NCI-H446 treated with DMSO at 0.1 percent for 48 hours (cell line): ENCODE measurements around the gene NCAM1.
A peak's percentile ranks its signal among the peaks of the same experiment; 100 is the strongest.

ENCODE experiments used
- DNase-seq: peaks from one replicate; lab custom pipeline; 2025; lab: John Stamatoyannopoulos, UW

NCAM1 gene

GRCh38 chr11:112968941-112969713 is 7.9 kb downstream of the NCAM1 start:
- DNase-seq, result no peak

- no peak for DNase-seq
Measured at GRCh38 chr11:112971195-112971594, 10.0 kb downstream of the NCAM1 start.

GRCh38 chr11:112971827-112972226 is 10.6 kb downstream of the NCAM1 start:
- no peak for DNase-seq

GRCh38 chr11:112972399-112973145 is 11.4 kb downstream of the NCAM1 start:
- DNase-seq, result no peak

- no peak for DNase-seq
Measured at GRCh38 chr11:112975051-112975450, 13.8 kb downstream of the NCAM1 start.

- DNase-seq, result no peak
Measured at GRCh38 chr11:112975493-112975892, 14.3 kb downstream of the NCAM1 start.

GRCh38 chr11:112977755-112978154 is 16.5 kb downstream of the NCAM1 start:
- DNase-seq, result peak; percentile 50

- DNase-seq, result no peak
Measured at GRCh38 chr11:112983887-112984286, 22.7 kb downstream of the NCAM1 start.

GRCh38 chr11:112989198-112989597 is 28.0 kb downstream of the NCAM1 start:
- DNase-seq, result no peak

GRCh38 chr11:112993808-112994207 is 32.6 kb downstream of the NCAM1 start:
- DNase-seq, result no peak

GRCh38 chr11:112995423-112996090 is 34.3 kb downstream of the NCAM1 start:
- no peak for DNase-seq

- DNase-seq, result no peak
Measured at GRCh38 chr11:112996994-112997393, 35.8 kb downstream of the NCAM1 start.

GRCh38 chr11:112997857-112998466 is 36.7 kb downstream of the NCAM1 start:
- no peak for DNase-seq

GRCh38 chr11:112999520-112999919 is 38.3 kb downstream of the NCAM1 start:
- no peak for DNase-seq

- peak; percentile 86 for DNase-seq
Measured at GRCh38 chr11:113001709-113002108, 40.5 kb downstream of the NCAM1 start.

GRCh38 chr11:113006896-113007445 is 45.8 kb downstream of the NCAM1 start:
- DNase-seq, result no peak

GRCh38 chr11:113014262-113015097 is 53.3 kb downstream of the NCAM1 start:
- DNase-seq, result peak; percentile 99

- DNase-seq, result no peak
Measured at GRCh38 chr11:113015098-113015455, 53.9 kb downstream of the NCAM1 start.

- DNase-seq, result no peak
Measured at GRCh38 chr11:113016905-113017304, 55.7 kb downstream of the NCAM1 start.

GRCh38 chr11:113018913-113019312 is 57.7 kb downstream of the NCAM1 start:
- DNase-seq, result no peak

- no peak for DNase-seq
Measured at GRCh38 chr11:113019711-113020110, 58.5 kb downstream of the NCAM1 start.
